ENCODE measurements around the gene CFAP77.

GRCh38 chr9:132447346-132447745 lies 37.3 kb downstream of the CFAP77 start:
- no peak for TF ChIP-seq TAF1 (IDR thresholded peaks at IDR 0.05; ENCODE audit: low read depth, low read length)
- no peak for TF ChIP-seq CBX8 (IDR thresholded peaks at IDR 0.05; ENCODE audit: borderline replicate concordance, low read depth, low read length)
- TF ChIP-seq JUN (IDR thresholded peaks at IDR 0.05; ENCODE audit: low read depth, low read length), result no peak

Measured in H1 (cell line).